HG02642 (cell line): Measurements from ENCODE around the gene GOLGA3.
"Not testable (repeated sequence)": the region's sequence is repeated elsewhere in the genome, so short reads cannot be mapped to it uniquely, and the experiment has no call there.

Experiments used
- ATAC-seq: cut with Tn5 transposase; IDR thresholded peaks from one replicate; pipeline ENCODE4 v1.9.1; 2021; ENCODE audit warnings: mild to moderate bottlenecking; ENCODE audit not compliant: unreplicated experiment, poor library complexity

The GOLGA3 gene

GRCh38 chr12:132758825-132759224, 69.8 kb downstream of the GOLGA3 start:
- not testable (repeated sequence) for ATAC-seq

GRCh38 chr12:132754160-132754932, 74.3 kb downstream of the GOLGA3 start:
- no peak for ATAC-seq

- not testable (repeated sequence) for ATAC-seq
These were observed 75.0 kb downstream of the GOLGA3 start for GRCh38 chr12:132753670-132754069.

GRCh38 chr12:132748319-132748718, 80.3 kb downstream of the GOLGA3 start:
- no peak for ATAC-seq

GRCh38 chr12:132747896-132748295, 80.8 kb downstream of the GOLGA3 start:
- no peak for ATAC-seq

- no peak for ATAC-seq
These were observed 81.3 kb downstream of the GOLGA3 start for GRCh38 chr12:132747395-132747794.

- ATAC-seq, result no peak
These were observed 82.1 kb downstream of the GOLGA3 start for GRCh38 chr12:132746613-132747012.

- ATAC-seq, result no peak
These were observed 84.8 kb downstream of the GOLGA3 start for GRCh38 chr12:132743831-132744230.

GRCh38 chr12:132741620-132742019, 87.0 kb downstream of the GOLGA3 start:
- no peak for ATAC-seq

GRCh38 chr12:132740652-132741051, 88.0 kb downstream of the GOLGA3 start:
- no peak for ATAC-seq

GRCh38 chr12:132740313-132740646, 88.4 kb downstream of the GOLGA3 start:
- ATAC-seq, result no peak

- ATAC-seq, result no peak
These were observed 88.9 kb downstream of the GOLGA3 start for GRCh38 chr12:132739600-132740312.

GRCh38 chr12:132736913-132737312, 91.8 kb downstream of the GOLGA3 start:
- ATAC-seq, result no peak

GRCh38 chr12:132736378-132736777, 92.3 kb downstream of the GOLGA3 start:
- no peak for ATAC-seq

GRCh38 chr12:132735496-132735895, 93.2 kb downstream of the GOLGA3 start:
- ATAC-seq, result no peak

- ATAC-seq, result no peak
These were observed 94.5 kb downstream of the GOLGA3 start for GRCh38 chr12:132734206-132734605.

- no peak for ATAC-seq
These were observed 97.1 kb downstream of the GOLGA3 start for GRCh38 chr12:132731574-132731973.

GRCh38 chr12:132730353-132730752, 98.3 kb downstream of the GOLGA3 start:
- no peak for ATAC-seq

GRCh38 chr12:132729541-132730320, 98.9 kb downstream of the GOLGA3 start:
- ATAC-seq, result no peak

GRCh38 chr12:132728502-132728901, 100.2 kb downstream of the GOLGA3 start:
- ATAC-seq, result no peak
